ENCODE data around the gene PPP1R37. TPM values are rescaled to one million over a fixed set of nuclear protein-coding genes. Genes with fewer than 3 reads are reported as not detected.

PPP1R37 gene
- total RNA-seq, 4 donors from 2014 or later = 17.2 to 32.4 (median 17.8) TPM

DNA sequence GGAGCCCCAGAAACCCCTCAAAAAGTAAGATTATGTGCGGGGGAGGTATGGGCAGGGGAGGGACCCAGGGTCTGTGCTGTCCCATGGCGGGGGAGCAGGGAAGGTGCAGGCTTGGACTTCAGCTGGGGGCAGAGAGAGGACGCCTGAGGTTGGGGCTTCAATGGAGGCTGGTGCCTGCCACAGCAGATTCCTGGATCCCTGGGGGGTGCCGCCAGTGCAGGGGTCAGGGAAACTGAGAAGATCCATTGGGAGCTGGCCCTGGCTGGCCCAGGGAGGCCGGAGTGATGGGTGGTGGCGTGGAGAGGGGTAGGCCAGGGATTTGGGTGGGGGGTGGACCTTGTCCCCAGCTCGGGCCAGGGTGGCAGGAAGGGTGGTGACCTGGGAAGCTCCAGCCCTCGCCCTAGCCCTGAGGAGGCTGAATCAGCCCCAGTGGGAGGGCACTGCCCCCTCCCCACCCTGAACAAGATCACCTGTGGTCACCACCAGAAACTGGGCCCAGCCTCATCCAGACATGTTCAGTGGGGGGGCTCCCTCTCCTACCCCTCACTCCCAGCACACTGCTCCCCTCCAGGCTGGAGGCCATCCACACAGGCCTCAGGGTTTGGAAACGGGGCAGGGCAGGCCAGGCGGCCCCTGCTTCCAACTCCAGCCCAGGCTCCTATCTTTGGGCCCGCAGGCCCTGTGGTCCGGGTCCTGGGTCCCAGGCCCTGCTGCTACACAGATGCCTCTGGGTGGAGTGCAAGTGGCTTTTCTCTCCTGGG lies 66.4 kb downstream of the PPP1R37 start:
- TF ChIP-seq, protein P1, sequence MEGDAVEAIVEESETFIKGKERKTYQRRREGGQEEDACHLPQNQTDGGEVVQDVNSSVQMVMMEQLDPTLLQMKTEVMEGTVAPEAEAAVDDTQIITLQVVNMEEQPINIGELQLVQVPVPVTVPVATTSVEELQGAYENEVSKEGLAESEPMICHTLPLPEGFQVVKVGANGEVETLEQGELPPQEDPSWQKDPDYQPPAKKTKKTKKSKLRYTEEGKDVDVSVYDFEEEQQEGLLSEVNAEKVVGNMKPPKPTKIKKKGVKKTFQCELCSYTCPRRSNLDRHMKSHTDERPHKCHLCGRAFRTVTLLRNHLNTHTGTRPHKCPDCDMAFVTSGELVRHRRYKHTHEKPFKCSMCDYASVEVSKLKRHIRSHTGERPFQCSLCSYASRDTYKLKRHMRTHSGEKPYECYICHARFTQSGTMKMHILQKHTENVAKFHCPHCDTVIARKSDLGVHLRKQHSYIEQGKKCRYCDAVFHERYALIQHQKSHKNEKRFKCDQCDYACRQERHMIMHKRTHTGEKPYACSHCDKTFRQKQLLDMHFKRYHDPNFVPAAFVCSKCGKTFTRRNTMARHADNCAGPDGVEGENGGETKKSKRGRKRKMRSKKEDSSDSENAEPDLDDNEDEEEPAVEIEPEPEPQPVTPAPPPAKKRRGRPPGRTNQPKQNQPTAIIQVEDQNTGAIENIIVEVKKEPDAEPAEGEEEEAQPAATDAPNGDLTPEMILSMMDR (IDR thresholded peaks at IDR 0.05; ENCODE audit: low read depth) = no peak

DNA sequence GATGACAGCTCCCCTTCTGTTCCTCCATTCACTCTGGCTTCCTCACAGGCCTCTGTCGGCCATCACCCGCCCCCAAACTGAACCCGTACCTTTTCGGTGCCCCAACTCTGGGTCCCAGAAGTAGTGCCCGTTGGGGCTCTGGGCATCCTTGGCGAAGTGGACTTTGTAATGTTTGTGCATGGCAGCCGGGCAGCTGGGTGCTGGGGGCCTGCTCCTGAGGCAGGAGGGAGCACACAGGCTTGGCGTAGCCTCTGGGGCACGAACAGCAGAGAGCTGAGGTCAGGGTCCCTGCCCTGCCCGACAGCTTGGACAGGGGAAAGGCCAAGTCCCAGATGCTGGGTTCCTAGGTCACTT lies 67.0 kb downstream of the PPP1R37 start:
- TF ChIP-seq, protein P1 (IDR thresholded peaks at IDR 0.05; ENCODE audit: low read depth) = no peak

DNA sequence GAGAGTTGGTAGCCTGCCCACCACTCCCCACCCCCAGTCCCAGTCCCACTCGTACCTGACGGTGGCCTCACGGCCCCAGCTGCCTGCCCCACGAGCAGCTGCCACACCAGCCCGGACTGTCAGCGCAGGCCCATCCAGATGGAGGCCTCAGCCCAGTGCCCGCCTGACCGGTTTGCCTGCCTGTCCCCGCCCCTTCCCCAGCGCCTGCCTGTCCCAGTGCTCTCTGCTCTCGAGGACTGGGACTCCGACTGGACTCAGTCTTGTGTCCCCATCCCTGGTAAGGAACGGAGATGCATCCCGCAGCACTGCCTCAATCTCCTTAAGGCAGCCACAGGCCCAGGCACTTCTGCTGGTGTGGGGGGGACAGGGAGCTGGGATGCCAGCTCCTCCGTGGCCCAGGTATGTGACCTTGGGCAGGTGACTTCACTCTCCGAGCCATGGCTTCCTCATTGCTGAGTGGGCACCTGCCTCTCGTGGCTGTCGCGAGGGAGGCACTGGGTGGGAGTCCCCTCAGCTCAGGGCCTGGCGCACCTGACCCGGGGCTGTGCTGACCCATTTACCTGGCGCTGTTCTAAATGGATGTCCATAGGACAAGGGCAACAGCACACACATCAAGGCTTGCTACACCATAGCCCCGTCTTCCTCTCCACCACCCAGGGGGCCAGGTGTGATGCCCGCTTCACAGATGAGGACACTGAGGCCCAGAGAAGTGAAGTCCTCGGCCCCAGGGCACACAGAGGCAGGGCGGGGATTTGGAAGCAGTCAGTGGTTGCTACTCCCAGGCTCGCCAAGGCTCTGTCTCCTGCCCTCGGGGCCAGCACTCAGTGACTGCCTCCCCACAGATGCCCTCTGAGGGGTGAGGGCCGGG lies 68.1 kb downstream of the PPP1R37 start, which contains the start of gene NKPD1:
Gene NKPD1 (minus strand): TSS at position 113 of the 868 bp plus-strand sequence. CDS start 832 bp downstream, outside the sequence.
- TF ChIP-seq, protein P1 (IDR thresholded peaks at IDR 0.05; ENCODE audit: low read depth) = no peak

DNA sequence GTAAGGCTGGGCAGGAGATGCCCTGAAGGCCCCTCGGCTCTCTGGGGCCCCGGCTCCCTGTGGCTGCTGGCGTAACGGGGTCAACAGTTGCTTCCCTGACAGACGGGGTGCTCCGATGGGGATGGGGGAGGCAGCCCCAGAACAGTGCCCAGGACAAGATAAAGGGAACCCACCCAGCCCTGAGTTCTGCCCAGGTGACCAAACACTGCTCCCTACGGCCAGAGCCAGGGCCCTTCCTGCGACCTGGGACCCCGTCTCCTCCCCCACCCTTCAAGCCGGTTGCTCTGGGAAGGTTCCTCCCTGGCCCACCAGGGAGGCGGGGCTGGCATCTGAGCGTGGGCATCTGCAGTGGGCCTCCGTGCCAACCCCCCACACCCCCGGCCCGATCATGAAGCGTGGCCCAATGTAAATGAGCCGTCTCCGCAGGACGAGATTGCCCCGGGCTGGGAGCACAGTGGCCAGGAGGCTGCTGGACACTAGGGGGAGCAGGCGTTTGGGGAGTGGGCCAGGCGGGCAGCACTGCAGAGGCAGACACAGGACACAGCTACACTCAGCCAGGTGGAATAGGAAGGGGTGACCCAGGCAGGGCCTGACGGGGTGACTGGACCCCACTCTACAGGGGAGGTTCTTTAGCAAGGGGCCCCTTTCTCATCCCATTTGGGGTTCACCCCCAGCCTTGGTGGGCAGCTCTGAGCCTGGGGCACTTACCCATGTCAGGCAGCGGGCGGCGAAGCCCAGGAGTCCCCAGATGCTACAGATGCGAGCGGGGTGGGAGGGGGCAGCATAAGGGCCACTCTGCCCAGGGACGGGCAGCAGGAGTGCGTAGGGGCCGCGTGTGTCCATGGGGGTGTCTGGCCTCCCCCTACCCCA lies 69.0 kb downstream of the PPP1R37 start:
- TF ChIP-seq, protein P1 (IDR thresholded peaks at IDR 0.05; ENCODE audit: low read depth) = no peak

DNA sequence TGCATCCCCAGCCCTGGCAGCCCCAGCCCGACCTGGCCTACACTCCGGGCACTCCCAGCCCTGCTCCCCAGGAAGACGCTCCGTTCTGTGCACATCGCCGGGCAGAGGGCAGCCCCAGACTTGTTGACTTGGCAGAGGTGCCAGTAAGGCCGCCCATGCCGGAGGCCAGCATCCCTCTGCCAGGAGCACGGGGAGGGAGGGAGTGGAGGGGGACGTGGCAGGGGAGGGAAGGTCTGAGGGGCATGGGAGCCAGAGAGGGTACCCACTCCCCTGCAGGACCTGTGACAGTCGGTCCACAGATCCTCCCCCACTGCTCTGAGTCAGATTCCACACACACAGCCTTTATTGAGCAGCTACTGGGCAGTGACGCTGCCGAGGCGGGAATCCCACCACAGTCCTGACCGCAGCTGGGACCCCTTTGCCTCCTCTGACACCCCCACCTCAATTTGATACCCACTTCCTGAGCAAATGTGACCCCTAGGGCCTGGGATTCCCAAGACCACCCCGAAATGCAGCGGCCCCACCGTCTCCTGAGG lies 69.7 kb downstream of the PPP1R37 start:
- TF ChIP-seq, protein P1 (IDR thresholded peaks at IDR 0.05; ENCODE audit: low read depth) = no peak

DNA sequence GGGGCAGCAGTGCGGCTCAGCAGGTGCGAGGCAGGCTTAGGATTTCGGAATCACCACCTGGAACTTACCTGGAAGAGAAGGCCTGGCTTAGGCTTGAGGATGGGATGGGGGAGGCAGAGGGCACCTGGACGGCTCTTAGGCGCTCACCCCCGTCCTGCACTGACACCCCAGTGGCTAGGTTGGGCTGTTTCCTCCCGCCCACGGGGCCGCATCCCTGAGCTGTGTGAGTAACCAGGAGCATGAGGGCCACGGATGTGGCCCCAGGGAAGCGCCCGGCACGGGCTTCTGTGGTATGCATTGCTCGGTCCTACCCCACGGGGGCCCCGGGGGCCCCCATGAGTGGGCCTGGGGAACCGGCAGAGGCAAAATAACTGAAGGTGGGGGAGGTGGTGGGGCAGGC lies 70.2 kb downstream of the PPP1R37 start:
- TF ChIP-seq, protein P1 (IDR thresholded peaks at IDR 0.05; ENCODE audit: low read depth) = no peak

Measured in subcutaneous adipose tissue (tissue), 4 donors.